DND-41 (cell line): ENCODE measurements around the gene NGB.

Experiments
- ATAC-seq: fragments of 200-7000 bp; cut with Tn5 transposase; 3 replicates; pipeline ENCODE4 v1.9.1; 2021; ENCODE audit warnings: low read depth; ENCODE audit not compliant: insufficient read depth
- DNase-seq: peaks from one replicate; pipeline ENCODE4 v3.0.0-alpha.2; 2020
- H2AFZ ChIP-seq: 2 replicates; pipeline ENCODE4 v1.6.0; 2012; ENCODE audit warnings: low read depth, low read length
- H3K27ac ChIP-seq: 2 replicates; pipeline ENCODE4 v1.5.1; 2012; ENCODE audit warnings: low read length, inconsistent platforms
- H3K27me3 ChIP-seq: fragments of 200-600 bp; sonication (generic); 2 replicates; pipeline ENCODE4 v1.6.0; 2012; ENCODE audit warnings: low read length, mild to moderate bottlenecking, inconsistent platforms; ENCODE audit not compliant: insufficient read depth, poor library complexity
- H3K36me3 ChIP-seq: 2 replicates; pipeline ENCODE4 v1.5.1; 2012; ENCODE audit warnings: low read length, inconsistent platforms; ENCODE audit not compliant: insufficient read depth
- H3K4me1 ChIP-seq: 2 replicates; pipeline ENCODE4 v1.5.1; 2012; ENCODE audit warnings: mild to moderate bottlenecking, low read length; ENCODE audit not compliant: insufficient read depth
- H3K4me2 ChIP-seq: 2 replicates; pipeline ENCODE4 v1.6.0; 2012; ENCODE audit warnings: mild to moderate bottlenecking, moderate library complexity, low read length, inconsistent platforms; ENCODE audit not compliant: insufficient read depth
- H3K4me3 ChIP-seq, 2 experiments: fragments of 200-600 bp in 1 of 2; shearing (Covaris generic) in 1 of 2; 2 replicates each; pipeline ENCODE4 v1.5.1; 2012 to 2016; ENCODE audit warnings: inconsistent platforms in 2 of 2, low read length in 2 of 2, mild to moderate bottlenecking in 2 of 2, low read depth in 1 of 2, moderate library complexity in 1 of 2
- H3K79me2 ChIP-seq: 2 replicates; pipeline ENCODE4 v1.6.0; 2012; ENCODE audit warnings: low read length, inconsistent platforms; ENCODE audit not compliant: insufficient read depth
- H3K9ac ChIP-seq: 2 replicates; pipeline ENCODE4 v1.6.0; 2012; ENCODE audit warnings: low read depth, mild to moderate bottlenecking, inconsistent platforms, low read length, moderate library complexity
- H3K9me3 ChIP-seq: 2 replicates; pipeline ENCODE4 v1.5.1; 2012; ENCODE audit warnings: low read length, moderate library complexity, mild to moderate bottlenecking, inconsistent platforms; ENCODE audit not compliant: insufficient read depth, severe bottlenecking
- H4K20me1 ChIP-seq: 2 replicates; pipeline ENCODE4 v1.6.0; 2012; ENCODE audit warnings: low read length; ENCODE audit not compliant: insufficient read depth
- CTCF ChIP-seq: IDR thresholded peaks from 2 replicates; pipeline ENCODE4 v1.5.1; 2012; ENCODE audit warnings: borderline replicate concordance, low read length, moderate library complexity, mild to moderate bottlenecking; ENCODE audit not compliant: poor library complexity, severe bottlenecking; ENCODE audit errors: extremely low read depth
- EZH2 ChIP-seq: IDR thresholded peaks from 3 replicates; pipeline ENCODE4 v1.6.1; 2012; ENCODE audit warnings: borderline replicate concordance, low read depth, mild to moderate bottlenecking, moderate library complexity, low read length, inconsistent platforms; ENCODE audit not compliant: severe bottlenecking

The NGB gene

GRCh38 chr14:77250927-77251326 is 20.1 kb downstream of the NGB start:
- no peak for DNase-seq
- Histone ChIP-seq H3K4me3 (no peak overlapping the region), H3K27ac (no peak overlapping the region), H3K27me3 (peaks cover 4% of the 10 kb centered on the region), H3K9ac (no peak overlapping the region), H3K36me3 (no peaks in the 10 kb centered on the region), H3K4me2 (no peak overlapping the region), H3K9me3 (no peaks in the 10 kb centered on the region), H2AFZ (no peak overlapping the region), H4K20me1 (no peaks in the 10 kb centered on the region), H3K4me1 (no peaks in the 10 kb centered on the region), H3K79me2 (no peaks in the 10 kb centered on the region)
- no peak for TF ChIP-seq EZH2
- no peak for TF ChIP-seq CTCF
- no peak for ATAC-seq

- Histone ChIP-seq H3K4me2 (no peak overlapping the region), H3K36me3 (no peaks in the 10 kb centered on the region), H3K9ac (no peak overlapping the region), H3K79me2 (no peaks in the 10 kb centered on the region), H3K4me1 (no peaks in the 10 kb centered on the region), H3K4me3 (no peak overlapping the region), H3K9me3 (no peaks in the 10 kb centered on the region), H3K27ac (no peak overlapping the region), H3K27me3 (peaks cover 4% of the 10 kb centered on the region), H4K20me1 (no peaks in the 10 kb centered on the region), H2AFZ (no peak overlapping the region)
- no peak for TF ChIP-seq CTCF
- TF ChIP-seq EZH2 = no peak
- DNase-seq (no peak), ATAC-seq (no peak)
These were observed 21.7 kb downstream of the NGB start for GRCh38 chr14:77249286-77249685.

- ATAC-seq (no peak), DNase-seq (no peak)
- TF ChIP-seq CTCF (no peak), EZH2 (no peak)
- no peak overlapping the region for H3K9ac ChIP-seq
- H4K20me1 ChIP-seq = no peaks in the 10 kb centered on the region
- H3K4me1 ChIP-seq = no peaks in the 10 kb centered on the region
- H3K36me3 ChIP-seq = no peaks in the 10 kb centered on the region
- no peaks in the 10 kb centered on the region for H3K79me2 ChIP-seq
- H3K4me3 ChIP-seq = no peak overlapping the region
- no peak overlapping the region for H2AFZ ChIP-seq
- H3K4me2 ChIP-seq = no peak overlapping the region
- peaks cover 4% of the 10 kb centered on the region for H3K27me3 ChIP-seq
- no peak overlapping the region for H3K27ac ChIP-seq
- H3K9me3 ChIP-seq = no peaks in the 10 kb centered on the region
These were observed 22.3 kb downstream of the NGB start for GRCh38 chr14:77248666-77249065.

GRCh38 chr14:77246784-77247183 is 24.2 kb downstream of the NGB start:
- no peak for ATAC-seq
- Histone ChIP-seq H4K20me1 (no peaks in the 10 kb centered on the region), H3K36me3 (no peaks in the 10 kb centered on the region)

More at GRCh38 chr14:77246784-77247183, 24.2 kb downstream of the NGB start:
- Histone ChIP-seq H3K79me2 (no peaks in the 10 kb centered on the region), H2AFZ (no peak overlapping the region), H3K9me3 (no peaks in the 10 kb centered on the region), H3K27ac (no peak overlapping the region), H3K4me3 (no peak overlapping the region), H3K27me3 (peaks cover 4% of the 10 kb centered on the region), H3K9ac (no peak overlapping the region), H3K4me2 (no peak overlapping the region), H3K4me1 (no peaks in the 10 kb centered on the region)
- TF ChIP-seq EZH2 = no peak
- no peak for TF ChIP-seq CTCF
- DNase-seq = no peak
